Central memory CD8-positive, alpha-beta T cell (primary cell): ENCODE results near the gene ATR.

ENCODE experiments used
- ATAC-seq: fragments of 150-1000 bp; cut with Tn5 transposase; replicated peaks from 2 replicates; pipeline ENCODE4 v1.10.0; 2022; ENCODE audit warnings: mild to moderate bottlenecking, moderate FRiP score, moderate number of reproducible peaks; ENCODE audit not compliant: poor library complexity, severe bottlenecking; ENCODE audit errors: extremely low read depth
- DNase-seq, 2 donors: peaks; one replicate each; pipeline ENCODE4 v3.0.0; 2021; ENCODE audit warnings: low spot score in 2 of 2
- H3K27ac Mint-ChIP-seq: one replicate; pipeline ENCODE4 v1.8.0; 2022; ENCODE audit warnings: low read depth, mild to moderate bottlenecking, moderate library complexity, mixed read lengths
- H3K27me3 Mint-ChIP-seq: one replicate; pipeline ENCODE4 v1.8.0; 2022; ENCODE audit warnings: mixed read lengths
- H3K36me3 Mint-ChIP-seq: one replicate; pipeline ENCODE4 v1.8.0; 2022; ENCODE audit warnings: mild to moderate bottlenecking, moderate library complexity, mixed read lengths; ENCODE audit not compliant: insufficient read depth
- H3K4me1 Mint-ChIP-seq: one replicate; pipeline ENCODE4 v1.8.0; 2022; ENCODE audit warnings: mixed read lengths
- H3K4me3 Mint-ChIP-seq: one replicate; pipeline ENCODE4 v1.8.0; 2022; ENCODE audit warnings: mild to moderate bottlenecking, moderate library complexity, mixed read lengths
- H3K9me3 Mint-ChIP-seq: one replicate; pipeline ENCODE4 v1.8.0; 2022; ENCODE audit warnings: mixed read lengths

The ATR gene

GRCh38 chr3:142498397-142499180 is 79.9 kb downstream of the ATR start:
- no peaks in the 10 kb centered on the region for H3K27me3 Mint-ChIP-seq
- H3K4me1 Mint-ChIP-seq, result no peaks in the 10 kb centered on the region
- peaks cover 38% of the 10 kb centered on the region for H3K36me3 Mint-ChIP-seq
- DNase-seq, result no peak
- ATAC-seq, result no peak
- H3K4me3 Mint-ChIP-seq, result no peak overlapping the region
- H3K9me3 Mint-ChIP-seq, result no peaks in the 10 kb centered on the region
- no peak overlapping the region for H3K27ac Mint-ChIP-seq

- Mint-ChIP-seq H3K27me3 (no peaks in the 10 kb centered on the region), H3K4me1 (no peaks in the 10 kb centered on the region), H3K36me3 (peaks cover 42% of the 10 kb centered on the region), H3K9me3 (no peaks in the 10 kb centered on the region), H3K27ac (no peak overlapping the region), H3K4me3 (no peak overlapping the region)
- no peak for ATAC-seq
- no peak for DNase-seq
Measured at GRCh38 chr3:142497729-142498128, 80.8 kb downstream of the ATR start.

GRCh38 chr3:142495103-142495502 is 83.4 kb downstream of the ATR start:
- no peak for DNase-seq
- peaks cover 49% of the 10 kb centered on the region for H3K36me3 Mint-ChIP-seq
- H3K4me3 Mint-ChIP-seq, result no peak overlapping the region
- no peak overlapping the region for H3K27ac Mint-ChIP-seq
- H3K27me3 Mint-ChIP-seq, result no peaks in the 10 kb centered on the region
- H3K9me3 Mint-ChIP-seq, result no peaks in the 10 kb centered on the region
- no peaks in the 10 kb centered on the region for H3K4me1 Mint-ChIP-seq
- no peak for ATAC-seq

- Mint-ChIP-seq H3K4me1 (no peaks in the 10 kb centered on the region), H3K36me3 (peaks cover 47% of the 10 kb centered on the region), H3K27ac (no peak overlapping the region), H3K27me3 (no peaks in the 10 kb centered on the region), H3K4me3 (no peak overlapping the region), H3K9me3 (no peaks in the 10 kb centered on the region)
- no peak for ATAC-seq
- DNase-seq, result no peak
Measured at GRCh38 chr3:142492184-142492583, 86.3 kb downstream of the ATR start.

- H3K27ac Mint-ChIP-seq, result no peak overlapping the region
- peaks cover 50% of the 10 kb centered on the region for H3K36me3 Mint-ChIP-seq
- H3K4me1 Mint-ChIP-seq, result no peaks in the 10 kb centered on the region
- no peaks in the 10 kb centered on the region for H3K9me3 Mint-ChIP-seq
- no peak overlapping the region for H3K4me3 Mint-ChIP-seq
- H3K27me3 Mint-ChIP-seq, result no peaks in the 10 kb centered on the region
- DNase-seq (no peak), ATAC-seq (no peak)
Measured at GRCh38 chr3:142489572-142490323, 88.8 kb downstream of the ATR start.

- H3K27me3 Mint-ChIP-seq, result no peaks in the 10 kb centered on the region
- no peak for DNase-seq
- H3K27ac Mint-ChIP-seq, result no peak overlapping the region
- peaks cover 42% of the 10 kb centered on the region for H3K36me3 Mint-ChIP-seq
- no peak for ATAC-seq
- H3K9me3 Mint-ChIP-seq, result no peaks in the 10 kb centered on the region
- no peaks in the 10 kb centered on the region for H3K4me1 Mint-ChIP-seq
- H3K4me3 Mint-ChIP-seq, result no peak overlapping the region
Measured at GRCh38 chr3:142484912-142485435, 93.6 kb downstream of the ATR start.

GRCh38 chr3:142481196-142481595 is 97.3 kb downstream of the ATR start:
- H3K9me3 Mint-ChIP-seq, result no peaks in the 10 kb centered on the region
- DNase-seq, result no peak
- H3K4me1 Mint-ChIP-seq, result no peaks in the 10 kb centered on the region
- H3K27me3 Mint-ChIP-seq, result no peaks in the 10 kb centered on the region
- H3K4me3 Mint-ChIP-seq, result no peak overlapping the region
- H3K36me3 Mint-ChIP-seq, result peaks cover 32% of the 10 kb centered on the region
- H3K27ac Mint-ChIP-seq, result no peak overlapping the region
- no peak for ATAC-seq

- no peaks in the 10 kb centered on the region for H3K9me3 Mint-ChIP-seq
Measured at GRCh38 chr3:142470826-142471225, 107.7 kb downstream of the ATR start.

GRCh38 chr3:142468456-142468855 is 110.1 kb downstream of the ATR start:
- Mint-ChIP-seq H3K4me1 (no peaks in the 10 kb centered on the region), H3K9me3 (no peaks in the 10 kb centered on the region), H3K27ac (no peak overlapping the region), H3K27me3 (no peaks in the 10 kb centered on the region), H3K36me3 (peaks cover 19% of the 10 kb centered on the region), H3K4me3 (no peak overlapping the region)
- DNase-seq (no peak), ATAC-seq (no peak)

More at GRCh38 chr3:142470826-142471225, 107.7 kb downstream of the ATR start:
- Mint-ChIP-seq H3K36me3 (peaks cover 9% of the 10 kb centered on the region), H3K27me3 (no peaks in the 10 kb centered on the region), H3K4me3 (no peak overlapping the region), H3K4me1 (no peaks in the 10 kb centered on the region), H3K27ac (no peak overlapping the region)
- DNase-seq (no peak), ATAC-seq (no peak)

GRCh38 chr3:142467768-142468167 is 110.8 kb downstream of the ATR start:
- DNase-seq, result no peak
- Mint-ChIP-seq H3K27me3 (no peaks in the 10 kb centered on the region), H3K27ac (no peak overlapping the region), H3K9me3 (no peaks in the 10 kb centered on the region), H3K4me3 (no peak overlapping the region), H3K4me1 (no peaks in the 10 kb centered on the region), H3K36me3 (peaks cover 19% of the 10 kb centered on the region)
- no peak for ATAC-seq

GRCh38 chr3:142460689-142461088 is 117.8 kb downstream of the ATR start:
- ATAC-seq, result no peak
- H3K27me3 Mint-ChIP-seq, result no peaks in the 10 kb centered on the region
- no peak for DNase-seq
- peaks cover 20% of the 10 kb centered on the region for H3K36me3 Mint-ChIP-seq
- no peaks in the 10 kb centered on the region for H3K4me1 Mint-ChIP-seq
- no peak overlapping the region for H3K4me3 Mint-ChIP-seq
- H3K27ac Mint-ChIP-seq, result no peak overlapping the region
- H3K9me3 Mint-ChIP-seq, result no peaks in the 10 kb centered on the region

GRCh38 chr3:142459929-142460328 is 118.6 kb downstream of the ATR start:
- Mint-ChIP-seq H3K27me3 (no peaks in the 10 kb centered on the region), H3K27ac (no peak overlapping the region), H3K36me3 (peaks cover 16% of the 10 kb centered on the region), H3K4me1 (no peaks in the 10 kb centered on the region), H3K4me3 (no peak overlapping the region), H3K9me3 (no peaks in the 10 kb centered on the region)
- ATAC-seq (no peak), DNase-seq (no peak)

GRCh38 chr3:142459096-142459495 is 119.4 kb downstream of the ATR start:
- no peak overlapping the region for H3K4me3 Mint-ChIP-seq
- peaks cover 17% of the 10 kb centered on the region for H3K36me3 Mint-ChIP-seq
- no peak overlapping the region for H3K27ac Mint-ChIP-seq
- H3K4me1 Mint-ChIP-seq, result no peaks in the 10 kb centered on the region
- no peaks in the 10 kb centered on the region for H3K9me3 Mint-ChIP-seq
- no peak for DNase-seq
- no peaks in the 10 kb centered on the region for H3K27me3 Mint-ChIP-seq
- ATAC-seq, result no peak
